K562 (cell line): ENCODE measurements around the gene HMGB2. TPM values are rescaled to one million over a fixed set of nuclear protein-coding genes. Genes with fewer than 3 reads are reported as not detected.

Experiments used
- ATAC-seq: fragments of 200-7000 bp; cut with Tn5 transposase; 3 replicates; pipeline ENCODE4 v1.9.1; 2020; ENCODE audit warnings: moderate library complexity
- BruUV-seq: library from RNA; stranded (reverse); fragments of 400-500 nt; replicated peaks from 2 replicates; lab custom pipeline; 2021; lab: Mats Ljungman, UMichigan
- CTCF ChIA-PET: fragments of 300-600 bp; formaldehyde crosslinking; extraction: SDS; loops from one replicate; lab custom pipeline; 2021; ENCODE audit warnings: low intra/inter-chr PET ratio; lab: Yijun Ruan, JAX
- POLR2A ChIA-PET: fragments of 300-600, 350-650 bp; sonication (Branson Sonifier 250); formaldehyde crosslinking; extraction: SDS; loops from one replicate; lab custom pipeline; 2021; ENCODE audit warnings: antibody characterized with exemption, inconsistent platforms; lab: Yijun Ruan, JAX
- DNase-seq, 4 experiments: peaks; one replicate each; pipeline versions ENCODE4 v3.0.0 to v3.0.0-alpha.2; 2011 to 2018; ENCODE audit warnings: low spot score in 3 of 4, mixed read lengths in 3 of 4; ENCODE audit errors: extremely low read depth in 1 of 4
- FAIRE-seq: peaks from 2 replicates; lab custom pipeline; 2011; peaks lifted over from hg19 to GRCh38; lab: Jason Lieb, UNC
- H2AFZ ChIP-seq: 2 replicates; pipeline ENCODE4 v1.6.0; 2011; ENCODE audit warnings: low read depth, low read length, control low read depth, inconsistent platforms
- H3K27ac ChIP-seq: fragments of 200-600 bp; 3 replicates; pipeline ENCODE4 v1.8.0; 2011; ENCODE audit warnings: low read depth, mild to moderate bottlenecking, control low read depth, inconsistent platforms, low read length, moderate library complexity, mixed read lengths; ENCODE audit errors: extremely low read depth
- H3K27me3 ChIP-seq, 2 experiments: fragments of 300-600 bp in 1 of 2; 2 replicates in 1 of 2; 3 replicates in 1 of 2; pipeline versions ENCODE4 v1.6.0 to v1.8.0; 2011; ENCODE audit warnings: inconsistent platforms in 2 of 2, low read length in 2 of 2, mild to moderate bottlenecking in 1 of 2, mixed read lengths in 1 of 2, moderate library complexity in 1 of 2; ENCODE audit not compliant: control insufficient read depth in 2 of 2, insufficient read depth in 2 of 2
- H3K36me3 ChIP-seq: fragments of 300-600 bp; 3 replicates; pipeline ENCODE4 v1.8.0; 2011; ENCODE audit warnings: mild to moderate bottlenecking, low read length, inconsistent platforms; ENCODE audit not compliant: control insufficient read depth, insufficient read depth
- H3K4me1 ChIP-seq, 2 experiments: fragments of 200-600 bp in 1 of 2; replicated peaks in 1 of 2; 2 replicates in 1 of 2; 3 replicates in 1 of 2; pipeline versions ENCODE4 v1.5.1 to v1.8.0; 2011; ENCODE audit warnings: inconsistent platforms in 2 of 2, low read length in 2 of 2, mild to moderate bottlenecking in 1 of 2, mixed read lengths in 1 of 2, moderate library complexity in 1 of 2; ENCODE audit not compliant: control insufficient read depth in 2 of 2, insufficient read depth in 2 of 2
- H3K4me2 ChIP-seq: 2 replicates; pipeline ENCODE4 v1.6.1; 2011; ENCODE audit warnings: low read length, control low read depth, inconsistent platforms, mixed read lengths; ENCODE audit not compliant: insufficient read depth
- H3K4me3 ChIP-seq: fragments of 200-600 bp; sonication (generic), shearing (Covaris generic); 2 replicates; pipeline ENCODE4 v1.5.1; 2016; ENCODE audit warnings: control low read depth, inconsistent platforms
- H3K79me2 ChIP-seq: fragments of 200-600 bp; 3 replicates; pipeline ENCODE4 v1.8.0; 2011; ENCODE audit warnings: low read length, inconsistent platforms; ENCODE audit not compliant: control insufficient read depth, insufficient read depth
- H3K9ac ChIP-seq, 2 experiments: 2 replicates each; pipeline versions ENCODE4 v1.6.0 to v1.6.1; 2011; ENCODE audit warnings: low read depth in 2 of 2, low read length in 2 of 2, control low read depth in 1 of 2, inconsistent platforms in 1 of 2, mild to moderate bottlenecking in 1 of 2, mixed read lengths in 1 of 2; ENCODE audit not compliant: insufficient read depth in 1 of 2
- H3K9me1 ChIP-seq: one replicate; pipeline ENCODE4 v1.6.0; 2011; ENCODE audit warnings: inconsistent platforms, mild to moderate bottlenecking, low read length, moderate library complexity; ENCODE audit not compliant: control insufficient read depth, insufficient read depth
- H3K9me3 ChIP-seq: replicated peaks from 2 replicates; pipeline ENCODE4 v1.5.1; 2011; ENCODE audit warnings: low read depth, low read length, inconsistent platforms; ENCODE audit not compliant: control insufficient read depth, insufficient read depth
- H4K20me1 ChIP-seq: replicated peaks from 2 replicates; pipeline ENCODE4 v1.6.1; 2011; ENCODE audit warnings: low read length, inconsistent platforms, mixed read lengths; ENCODE audit not compliant: control insufficient read depth, insufficient read depth
- C11orf30 ChIP-seq: fragments of 450-650 bp; IDR thresholded peaks from 2 replicates; pipeline ENCODE4 v1.6.1; 2016; ENCODE audit warnings: low read depth, mild to moderate bottlenecking
- ETV6 ChIP-seq, 3 experiments: fragments of 150-350 bp in 1 of 3; sonication (generic) in 1 of 3; formaldehyde crosslinking in 1 of 3; IDR thresholded peaks; 2 replicates each; pipeline versions ENCODE4 v1.6.1 to v1.8.0; 2014 to 2022; ENCODE audit warnings: borderline replicate concordance in 2 of 3, low read depth in 2 of 3, antibody characterized with exemption in 1 of 3, low read length in 1 of 3, mild to moderate bottlenecking in 1 of 3, missing genetic modification reagents in 1 of 3
- FOXJ3 ChIP-seq: sonication (generic); formaldehyde crosslinking; IDR thresholded peaks from 2 replicates; pipeline ENCODE4 v1.4.0; 2020; ENCODE audit warnings: mild to moderate bottlenecking, missing genetic modification reagents
- MAFF ChIP-seq: IDR thresholded peaks from 2 replicates; pipeline ENCODE4 v1.6.1; 2012; ENCODE audit warnings: low read length, improper control_type of control experiment
- MAFG ChIP-seq: fragments of 450-650 bp; conservative IDR thresholded peaks from 2 replicates; pipeline ENCODE4 v1.6.1; 2016; ENCODE audit warnings: missing genetic modification characterization, missing compliant biosample characterization
- TCFL5 ChIP-seq: fragments of 250-450 bp; sonication (Bioruptor Pico); conservative IDR thresholded peaks from 2 replicates; pipeline ENCODE4 v1.6.1; 2021; ENCODE audit warnings: mild to moderate bottlenecking, moderate library complexity, matching md5 sums
- ZNF316 ChIP-seq: fragments of 450-650 bp; IDR thresholded peaks from 2 replicates; pipeline ENCODE4 v1.6.1; 2016
- ZNF695 ChIP-seq: fragments of 450-650 bp; formaldehyde crosslinking; IDR thresholded peaks from 2 replicates; pipeline ENCODE4 v1.4.0; 2020; ENCODE audit warnings: mild to moderate bottlenecking, moderate library complexity
- WGBS: fragments of 100-300 bp; shearing (Covaris generic); methylation state at CpG from one replicate; pipeline ENCODE4 v1.1.6; 2016; ENCODE audit warnings: low coverage, mixed read lengths; ENCODE audit not compliant: insufficient coverage; ENCODE audit errors: missing lambda C conversion rate; 5-methylcytosine and 5-hydroxymethylcytosine counted together
- in situ Hi-C: fragments of 300-500 bp; cut with MboI; formaldehyde crosslinking; loops from 4 replicates; pipeline ENCODE4 v1.15.0; 2018; ENCODE audit warnings: inconsistent platforms, mixed read lengths
- intact Hi-C: fragments of 100-400 bp; cut with micrococcal nuclease; formaldehyde crosslinking; loops from 2 replicates; pipeline ENCODE4 v1.14.2; 2022
- polyA plus RNA-seq, 8 experiments: library from polyadenylated mRNA; depleted of rRNA in 4 of 8; stranded (reverse) in 5 of 8; unstranded in 3 of 8; fragments of >200 nt; fragmentation: Nextera tagmentation in 2 of 8; fragmentation: Illumina TruSeq in 1 of 8; extraction: Ambion mirVana in 2 of 8; extraction: Trizol in 1 of 8; gene quantifications; 2 replicates each; pipeline versions ENCODE4 v1.2.1 to v1.2.3, GENCODE V29; 2011 to 2014; ENCODE audit warnings: inconsistent platforms in 1 of 8, missing spikeins in 1 of 8
- total RNA-seq, 7 experiments: library from RNA; depleted of rRNA in 6 of 7; stranded (reverse); fragments of >200 nt in 6 of 7; fragmentation: Illumina TruSeq in 2 of 7; extraction: Trizol in 2 of 7; gene quantifications; 2 replicates each; pipeline versions ENCODE4 v1.2.1 to v1.2.3, GENCODE V29; 2011 to 2021; ENCODE audit warnings: low replicate concordance in 1 of 7
- TF ChIP-seq, protein P1 (sequence below): sonication (generic); formaldehyde crosslinking; IDR thresholded peaks from 2 replicates; pipeline ENCODE4 v1.8.0; 2022; ENCODE audit warnings: mild to moderate bottlenecking, missing genetic modification reagents

HMGB2 gene
- total and polyA plus RNA-seq, 9 of the 15 experiments (the other 6 are each of a cell fraction or from before 2014, with no cell fraction given): 309 to 822 (median 626) TPM

DNA sequence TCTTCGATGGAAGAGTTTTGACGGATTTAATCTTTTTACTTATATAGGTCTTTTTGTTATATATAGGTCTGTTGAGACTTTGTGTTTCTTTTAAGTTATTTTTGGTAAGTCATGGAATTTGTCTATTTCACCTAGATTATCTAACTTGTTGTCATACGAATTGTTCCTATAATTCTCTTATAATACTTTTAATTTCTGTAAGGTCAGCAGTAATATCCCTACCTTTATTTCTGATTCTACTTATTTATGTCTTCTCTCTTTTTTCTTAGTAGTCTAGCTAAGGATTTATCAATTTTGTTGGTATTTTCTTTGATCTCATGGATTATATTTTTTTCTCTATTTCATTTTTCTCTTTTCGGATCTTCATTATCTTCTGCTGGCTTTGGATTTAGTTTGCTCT lies 48.2 kb upstream of the HMGB2 start:
- Histone ChIP-seq H4K20me1 (no peaks in the 10 kb centered on the region), H3K27me3 (no peaks in the 10 kb centered on the region), H3K4me3 (no peak overlapping the region), H3K79me2 (no peaks in the 10 kb centered on the region), H3K36me3 (peaks cover 7% of the 10 kb centered on the region; the same call in 2 of the 3 replicates), H2AFZ (no peak overlapping the region), H3K9ac (no peak overlapping the region), H3K4me2 (no peak overlapping the region), H3K9me1 (no peaks in the 10 kb centered on the region), H3K27ac (no peak overlapping the region), H3K4me1 (peaks cover 4% of the 10 kb centered on the region in 2 experiments; a peak in 1 of 5 replicates), H3K9me3 (no peaks in the 10 kb centered on the region)
- WGBS: 83% methylated on average over 4 of the region's 4 CpGs
- BruUV-seq: no TSS peak
- POLR2A ChIA-PET: interaction anchor here (1.5 kb wide), 1 partner anchor 10 kb away, joined by 6 read pairs; no protein-coding TSS in a partner anchor
- DNase-seq: no peak
- ATAC-seq: no peak
- in situ Hi-C loops (no loop called here), intact Hi-C loops (no loop called here)
- no peak for FAIRE-seq
- CTCF ChIA-PET: no interaction called here
- no peak for TF ChIP-seq FOXJ3 (CRISPR knock-in tag)
- TF ChIP-seq TCFL5: no peak
- TF ChIP-seq, protein P1, sequence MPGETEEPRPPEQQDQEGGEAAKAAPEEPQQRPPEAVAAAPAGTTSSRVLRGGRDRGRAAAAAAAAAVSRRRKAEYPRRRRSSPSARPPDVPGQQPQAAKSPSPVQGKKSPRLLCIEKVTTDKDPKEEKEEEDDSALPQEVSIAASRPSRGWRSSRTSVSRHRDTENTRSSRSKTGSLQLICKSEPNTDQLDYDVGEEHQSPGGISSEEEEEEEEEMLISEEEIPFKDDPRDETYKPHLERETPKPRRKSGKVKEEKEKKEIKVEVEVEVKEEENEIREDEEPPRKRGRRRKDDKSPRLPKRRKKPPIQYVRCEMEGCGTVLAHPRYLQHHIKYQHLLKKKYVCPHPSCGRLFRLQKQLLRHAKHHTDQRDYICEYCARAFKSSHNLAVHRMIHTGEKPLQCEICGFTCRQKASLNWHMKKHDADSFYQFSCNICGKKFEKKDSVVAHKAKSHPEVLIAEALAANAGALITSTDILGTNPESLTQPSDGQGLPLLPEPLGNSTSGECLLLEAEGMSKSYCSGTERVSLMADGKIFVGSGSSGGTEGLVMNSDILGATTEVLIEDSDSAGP (CRISPR knock-in tag): no peak
- TF ChIP-seq MAFG (tag): peak; percentile 11; the same call in 1 of the 2 replicates
- TF ChIP-seq MAFF: 0 out of 2 replicates have a peak, but pooled peaks have one; percentile 29
- peak; percentile 89 for TF ChIP-seq ZNF316
- TF ChIP-seq ETV6 (IDR thresholded peaks at IDR 0.05; ENCODE audit: borderline replicate concordance in 1 of 2, low read depth in 2 of 2, low read length in 1 of 2): no peak
- TF ChIP-seq ETV6 (CRISPR knock-in tag; IDR thresholded peaks at IDR 0.05; ENCODE audit: borderline replicate concordance): no peak
- TF ChIP-seq C11orf30: peak; percentile 75
- no peak for TF ChIP-seq ZNF695 (CRISPR knock-in tag)
